HEK293T (cell line): Measurements from ENCODE around the gene CCDC7.

Source experiments
- LEF1 ChIP-seq: fragments of 450-650 bp; IDR thresholded peaks from 2 replicates; pipeline ENCODE4 v1.6.1; 2017; ENCODE audit warnings: mild to moderate bottlenecking, borderline replicate concordance
- NFRKB ChIP-seq: fragments of 450-650 bp; IDR thresholded peaks from 2 replicates; pipeline ENCODE4 v1.6.1; 2016; ENCODE audit warnings: mild to moderate bottlenecking, moderate library complexity
- ZNF384 ChIP-seq: fragments of 450-650 bp; IDR thresholded peaks from 2 replicates; pipeline ENCODE4 v1.6.1; 2016

- TF ChIP-seq LEF1 (no peak), NFRKB (no peak), ZNF384 (no peak)
Observed at GRCh38 chr10:32790483-32790882, 344.5 kb downstream of the CCDC7 start.
